Stimulated activated CD4-positive, alpha-beta T cell treated with anti-CD3 and anti-CD28 coated beads, Interleukin-2, amount 100 ng/mL, for 4 hours (primary cell): ENCODE measurements around the gene ACER1.
"Not testable (repeated sequence)": the region's sequence is repeated elsewhere in the genome, so short reads cannot be mapped to it uniquely, and the experiment has no call there.

Experiments
- DNase-seq: peaks from one replicate; pipeline ENCODE4 v3.0.0-alpha.2; 2020; ENCODE audit warnings: low read depth

Gene ACER1

DNA sequence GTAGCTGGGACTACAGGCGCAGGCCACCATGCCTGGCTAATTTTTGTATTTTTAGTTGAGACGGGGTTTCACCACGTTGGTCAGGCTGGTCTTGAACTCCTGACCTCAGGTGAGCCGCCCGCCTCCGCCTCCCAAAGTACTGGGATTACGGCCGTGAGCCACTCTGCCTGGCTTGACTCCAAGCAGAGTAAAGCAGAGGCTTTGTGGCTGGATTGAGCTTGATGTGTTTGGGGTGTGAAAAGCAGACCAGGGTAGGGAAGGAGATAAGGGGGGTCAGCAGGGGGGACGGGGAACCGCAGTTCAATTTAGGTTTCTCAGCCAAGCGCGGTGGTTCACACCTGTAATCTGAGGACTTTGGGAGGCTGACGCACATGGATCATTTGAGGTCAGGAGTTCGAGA, 23.8 kb upstream of the ACER1 start:
- no peak for DNase-seq

DNA sequence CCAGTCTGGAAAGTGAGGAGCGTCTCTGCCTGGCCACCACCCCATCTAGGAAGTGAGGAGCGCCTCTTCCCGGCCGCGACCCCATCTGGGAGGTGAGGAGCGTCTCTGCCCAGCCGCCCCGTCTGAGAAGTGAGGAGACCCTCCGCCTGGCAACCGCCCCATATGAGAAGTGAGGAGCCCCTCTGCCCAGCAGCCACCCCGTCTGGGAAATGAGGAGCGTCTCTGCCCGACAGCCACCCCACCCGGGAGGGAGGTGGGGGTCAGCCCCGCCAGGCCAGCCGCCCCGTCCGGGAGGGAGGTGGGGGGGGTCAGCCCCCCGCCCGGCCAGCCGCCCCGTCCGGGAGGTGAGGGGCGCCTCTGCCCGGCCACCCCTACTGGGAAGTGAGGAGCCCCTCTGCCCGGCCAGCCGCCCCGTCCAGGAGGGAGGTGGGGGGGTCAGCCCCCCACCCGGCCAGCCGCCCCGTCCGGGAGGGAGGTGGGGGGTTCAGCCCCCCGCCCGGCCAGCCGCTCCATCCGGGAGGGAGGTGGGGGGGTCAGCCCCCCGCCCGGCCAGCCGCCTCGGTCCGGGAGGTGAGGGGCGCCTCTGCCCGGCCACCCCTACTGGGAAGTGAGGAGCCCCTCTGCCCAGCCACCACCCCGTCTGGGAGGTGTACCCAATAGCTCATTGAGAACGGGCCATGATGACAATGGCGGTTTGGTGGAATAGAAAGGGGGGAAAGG, 22.1 kb upstream of the ACER1 start:
- DNase-seq = not testable (repeated sequence)

GRCh38 chr19:6354098-6354674, 20.8 kb upstream of the ACER1 start:
- no peak for DNase-seq

DNA sequence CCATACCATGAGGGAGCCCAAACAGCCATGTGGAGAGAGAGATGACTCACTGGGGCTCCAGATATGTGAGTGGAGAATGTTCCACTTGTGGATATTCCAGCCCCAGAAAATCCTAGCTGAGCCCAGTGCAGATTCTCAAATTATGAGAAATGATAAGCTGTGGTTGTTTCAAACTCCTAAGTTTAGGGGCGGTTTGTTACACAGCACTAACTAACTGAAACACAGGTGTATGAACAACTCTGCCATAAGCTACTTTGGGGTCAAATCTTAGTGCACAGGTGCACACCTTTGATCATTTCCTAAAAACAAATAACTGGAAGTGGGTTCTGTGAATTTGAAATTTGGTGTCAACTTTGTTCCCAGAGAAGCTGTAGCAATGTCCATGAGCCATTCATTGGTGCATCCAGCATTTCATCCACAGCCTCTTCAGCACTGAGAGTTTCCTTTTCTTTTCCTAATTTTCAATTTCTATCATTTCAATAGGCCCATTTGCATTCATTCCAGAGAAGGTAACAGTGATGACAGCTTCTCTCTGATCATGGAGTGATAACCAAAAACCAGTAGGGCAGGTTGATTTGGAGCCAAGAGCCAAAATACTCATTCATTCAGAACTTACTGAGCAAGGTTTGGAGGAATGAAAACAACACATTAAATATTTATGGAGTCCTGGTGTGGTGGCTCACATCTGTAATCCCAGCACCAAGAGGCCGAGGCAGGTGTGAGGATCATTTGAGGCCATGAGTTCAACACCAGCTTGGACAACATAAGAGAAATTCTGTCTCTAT, 19.2 kb upstream of the ACER1 start:
- no peak for DNase-seq

GRCh38 chr19:6350688-6351087, 17.3 kb upstream of the ACER1 start:
- no peak for DNase-seq

GRCh38 chr19:6349271-6349670, 15.9 kb upstream of the ACER1 start:
- DNase-seq = not testable (repeated sequence)

DNA sequence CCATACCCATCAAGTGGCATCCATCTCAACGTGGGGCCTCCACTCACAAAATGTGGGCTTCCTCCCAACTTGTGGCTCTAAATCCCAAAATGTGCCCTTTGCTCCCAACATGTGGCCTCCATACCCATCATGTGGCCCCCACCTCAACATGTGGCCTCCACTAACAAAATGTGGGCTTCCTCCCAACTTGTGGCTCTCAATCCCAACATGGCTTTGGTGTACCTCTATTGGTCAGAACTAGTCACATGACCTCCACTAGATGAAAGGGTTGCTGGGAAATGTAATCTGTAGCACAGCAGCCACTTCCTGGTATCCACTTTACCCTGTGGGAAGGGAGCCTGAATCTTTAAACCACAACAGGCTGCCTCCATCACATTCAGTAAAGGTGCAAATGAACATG, 10.1 kb upstream of the ACER1 start:
- no peak for DNase-seq

DNA sequence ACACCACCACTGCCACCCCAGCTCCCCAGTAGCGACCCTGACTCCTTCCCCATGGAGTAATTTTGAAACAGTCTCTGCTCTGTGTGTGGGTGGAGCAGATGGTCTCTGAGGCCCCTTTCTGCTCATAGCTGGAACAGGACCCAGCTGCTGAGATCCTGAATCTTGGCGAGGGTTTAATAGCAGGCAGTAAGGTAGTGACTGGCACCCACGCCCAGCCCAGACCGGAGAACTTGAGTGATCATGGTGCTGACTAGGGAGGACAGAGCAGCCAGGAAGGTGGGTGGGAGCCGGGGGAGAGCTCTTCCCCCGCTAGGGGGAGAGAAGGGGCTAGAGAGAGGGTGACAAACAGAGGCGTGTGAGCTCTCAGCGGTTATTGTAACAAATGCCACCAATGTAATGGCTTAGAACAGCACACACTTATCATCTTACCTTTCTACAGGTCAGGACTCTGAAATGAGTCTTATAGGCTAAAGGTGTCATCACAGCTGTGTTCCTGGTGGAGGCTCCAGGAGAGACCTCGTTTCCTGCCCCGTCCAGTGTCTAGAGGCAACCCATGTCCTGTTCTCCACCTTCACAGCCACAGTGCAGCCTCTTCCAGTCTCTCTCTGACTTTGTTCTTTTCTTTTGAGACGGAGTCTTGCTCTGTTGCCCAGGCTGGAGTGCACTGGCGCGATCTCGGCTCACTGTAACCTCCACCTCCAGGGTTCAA, 7.2 kb upstream of the ACER1 start:
- no peak for DNase-seq

DNA sequence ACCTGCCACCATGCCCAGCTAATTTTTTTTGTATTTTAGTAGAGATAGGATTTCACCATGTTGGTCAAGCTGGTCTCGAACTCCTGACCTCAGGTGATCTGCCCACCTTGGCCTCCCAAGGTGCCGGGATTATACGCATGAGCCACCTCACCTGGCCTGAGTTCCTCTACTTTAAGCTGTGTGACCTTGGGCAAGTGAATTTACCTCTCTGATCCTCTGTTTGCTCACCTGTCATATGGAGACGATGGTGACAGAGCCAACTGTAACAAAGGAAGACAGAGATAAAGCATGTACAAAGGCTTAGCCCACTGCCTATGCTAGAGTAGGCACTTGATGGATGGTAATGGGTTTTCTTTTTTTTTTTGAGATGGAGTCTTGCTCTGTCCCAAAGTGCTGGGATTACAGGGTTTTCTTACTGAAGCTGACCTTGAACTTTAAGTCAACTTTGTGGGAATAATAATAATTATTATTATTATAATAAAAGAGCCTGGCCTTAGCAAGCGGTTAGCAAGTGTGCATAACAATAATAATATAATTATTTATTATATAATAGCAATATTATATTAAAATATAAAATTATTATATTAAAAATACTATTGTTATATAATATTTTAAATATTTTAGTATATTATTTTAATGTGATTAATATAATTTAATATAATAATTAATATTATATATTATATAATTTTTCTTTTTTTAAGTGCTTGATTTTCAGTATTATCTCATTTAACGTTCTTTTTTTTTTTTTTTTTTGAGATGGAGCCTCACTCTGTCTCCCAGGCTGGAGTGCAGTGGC, 1.3 kb upstream of the ACER1 start:
- no peak for DNase-seq

DNA sequence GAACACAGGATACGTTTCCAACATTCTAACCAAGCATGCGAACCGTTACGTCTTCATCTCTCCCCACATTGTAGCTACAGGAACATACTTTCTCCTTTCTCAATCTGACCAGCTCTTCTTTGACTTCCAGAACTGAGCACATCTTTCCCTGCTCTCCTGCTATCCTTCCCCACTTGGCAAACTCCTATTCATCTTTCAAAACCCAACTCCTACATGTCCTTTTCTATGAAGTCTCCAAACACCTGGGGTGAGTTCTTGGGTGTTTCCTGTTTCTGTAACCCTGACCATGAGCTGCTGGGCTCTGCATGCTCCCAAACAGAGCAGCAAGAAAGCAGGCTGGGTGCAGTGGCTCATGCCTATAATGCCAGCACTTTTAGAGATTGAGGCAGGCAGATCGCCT, 6.6 kb downstream of the ACER1 start:
- DNase-seq = no peak

DNA sequence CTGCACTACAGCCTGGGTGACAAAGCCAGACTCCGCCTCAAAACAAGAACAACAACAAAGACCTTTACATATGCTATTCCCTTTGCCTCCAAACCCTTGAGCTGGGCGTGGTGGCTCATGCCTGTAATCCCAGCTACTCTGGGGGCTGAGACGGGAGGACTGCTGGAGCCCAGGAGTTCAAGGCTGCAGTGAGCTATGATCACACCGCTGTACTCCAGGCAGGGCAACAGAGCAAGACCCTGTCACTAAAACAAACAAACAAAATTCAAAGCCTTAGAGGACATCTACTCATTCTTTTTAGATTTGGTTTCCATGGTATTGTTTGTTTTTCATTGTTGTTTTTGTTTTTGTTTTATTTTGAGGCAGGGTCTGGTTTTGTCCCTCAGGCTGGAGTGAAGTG, 7.8 kb downstream of the ACER1 start:
- DNase-seq = no peak

GRCh38 chr19:6324757-6325156, 8.7 kb downstream of the ACER1 start:
- no peak for DNase-seq

GRCh38 chr19:6322284-6322683, 11.1 kb downstream of the ACER1 start:
- no peak for DNase-seq

- DNase-seq = no peak
Measured at GRCh38 chr19:6319376-6319775, 14.0 kb downstream of the ACER1 start.

- no peak for DNase-seq
Measured at GRCh38 chr19:6318772-6319171, 14.6 kb downstream of the ACER1 start.

DNA sequence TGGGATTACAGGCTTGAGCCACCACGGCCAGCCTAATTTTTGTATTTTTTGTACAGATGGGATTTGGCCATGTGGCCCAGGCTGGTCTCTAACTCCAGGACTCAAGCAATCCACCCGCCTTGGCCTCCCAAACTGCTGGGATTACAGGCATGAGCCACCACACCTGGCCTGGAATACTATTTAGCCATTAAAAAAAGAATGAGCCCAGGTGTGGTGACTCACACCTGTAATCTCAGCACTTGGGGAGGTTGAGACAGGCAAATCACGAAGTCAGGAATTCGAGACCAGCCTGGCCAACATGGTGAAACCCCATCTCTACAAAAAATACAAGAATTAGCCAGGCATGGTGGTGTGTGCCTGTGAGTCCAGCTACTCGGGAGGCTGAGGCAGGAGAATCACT, 17.8 kb downstream of the ACER1 start:
- DNase-seq = not testable (repeated sequence)

DNA sequence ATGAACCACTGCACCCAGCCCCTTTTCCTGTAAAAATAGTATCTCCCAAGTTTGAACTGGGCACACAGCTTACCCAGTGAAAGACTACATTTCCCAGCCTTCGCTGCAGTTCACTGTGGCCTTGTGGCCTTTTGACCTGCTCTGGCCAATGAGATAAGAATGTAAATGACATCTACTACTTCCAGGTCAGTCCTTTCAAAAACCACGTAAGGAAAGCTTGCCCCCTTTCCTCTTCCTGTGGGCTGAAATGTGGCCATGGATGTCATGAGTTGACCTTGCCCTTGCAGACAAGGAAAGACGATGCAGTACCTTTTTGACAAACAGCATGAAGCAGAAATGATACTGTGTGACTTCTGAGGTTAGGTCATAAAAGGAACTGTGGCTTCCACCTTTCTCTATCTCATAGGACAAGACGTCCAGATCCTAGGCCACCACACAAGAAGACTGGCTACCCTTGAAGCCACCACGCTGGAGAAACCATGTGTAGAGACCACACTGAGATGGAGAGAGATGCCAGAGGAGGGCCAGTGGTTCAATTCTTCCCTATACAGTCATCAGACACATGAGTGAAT, 19.9 kb downstream of the ACER1 start:
- no peak for DNase-seq

DNA sequence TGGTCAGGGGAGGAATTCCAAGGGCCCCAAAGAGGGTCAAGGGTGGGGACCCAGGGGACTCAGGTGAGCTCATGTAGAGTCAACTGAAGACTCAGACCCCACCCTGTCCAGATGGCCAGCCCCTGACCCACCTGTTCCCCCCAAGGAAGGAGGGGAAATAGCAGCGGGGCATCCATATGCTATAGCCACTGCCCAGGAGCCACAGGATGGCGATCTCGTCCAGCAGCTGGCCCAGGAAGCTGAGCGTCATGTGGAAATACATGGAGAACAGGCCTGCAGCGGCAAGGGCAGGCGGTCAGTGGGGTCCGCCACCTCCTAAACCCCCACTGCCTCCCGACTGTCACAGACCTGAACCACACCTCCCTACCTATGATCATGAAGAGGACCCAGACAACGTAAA, 21.4 kb downstream of the ACER1 start:
- no peak for DNase-seq

- no peak for DNase-seq
Measured at GRCh38 chr19:6298413-6298812, 35.0 kb downstream of the ACER1 start.

DNA sequence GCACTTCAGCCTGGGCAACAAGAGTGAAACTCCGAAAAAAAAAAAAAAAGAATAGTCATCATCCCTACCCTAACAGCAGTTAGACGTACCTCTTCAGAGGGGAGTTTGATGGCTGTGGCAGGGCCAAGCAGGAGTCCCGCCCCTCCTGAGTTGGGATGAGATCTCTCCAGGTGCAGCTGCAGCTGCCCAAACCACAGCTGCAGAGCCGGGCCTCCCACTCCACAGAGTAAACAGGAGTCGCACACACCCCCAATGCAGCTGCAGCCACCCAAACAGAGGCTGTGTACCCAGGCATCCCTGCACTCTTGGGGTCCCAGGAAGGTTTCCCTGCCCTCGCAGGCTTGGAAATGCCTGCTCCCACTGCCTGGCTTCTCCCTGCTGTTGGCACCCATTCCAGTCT, 36.2 kb downstream of the ACER1 start:
- DNase-seq = no peak

GRCh38 chr19:6292006-6292405, 41.4 kb downstream of the ACER1 start:
- DNase-seq = no peak

- DNase-seq = no peak
Measured at GRCh38 chr19:6288737-6289136, 44.7 kb downstream of the ACER1 start.
